Ovary (tissue), 9 donors: ENCODE results near the gene MYCBPAP. TPM values are rescaled to one million over a fixed set of nuclear protein-coding genes. Genes with fewer than 3 reads are reported as not detected.

Source experiments
- DNase-seq, 5 donors: peaks; one replicate each; pipeline ENCODE4 v3.0.0-alpha.2; 2019 to 2020
- H3K27ac ChIP-seq, 2 donors: fragments of 200-600 bp; one replicate each; pipeline versions ENCODE4 v1.5.1 to v1.8.0; 2019 to 2022
- H3K27me3 ChIP-seq: fragments of 200-600 bp; one replicate; pipeline ENCODE4 v1.8.0; 2022
- H3K36me3 ChIP-seq: fragments of 200-600 bp; sonication (generic); one replicate; pipeline ENCODE4 v1.5.1; 2019
- H3K4me1 ChIP-seq: one replicate; pipeline ENCODE4 v1.8.1; 2013; ENCODE audit warnings: mild to moderate bottlenecking, moderate library complexity; ENCODE audit not compliant: insufficient read depth
- H3K4me3 ChIP-seq: fragments of 200-600 bp; sonication (generic); one replicate; pipeline ENCODE4 v1.5.1; 2017
- H3K9me3 ChIP-seq, 2 donors: fragments of 200-600 bp in 1 of 2; sonication (generic) in 1 of 2; one replicate each; pipeline versions ENCODE4 v1.5.1 to v1.8.1; 2013 to 2019; ENCODE audit warnings: mild to moderate bottlenecking in 1 of 2, moderate library complexity in 1 of 2
- EP300 ChIP-seq: sonication (generic); formaldehyde crosslinking; IDR thresholded peaks from one replicate; pipeline ENCODE4 v1.6.1; 2017; ENCODE audit warnings: antibody characterized with exemption
- POLR2A ChIP-seq: fragments of 450-650 bp; IDR thresholded peaks from one replicate; pipeline ENCODE4 v1.6.1; 2017; ENCODE audit warnings: antibody characterized with exemption, mild to moderate bottlenecking, moderate library complexity
- WGBS, 3 donors: extraction: QIAGEN DNeasy Blood & Tissue Kit in 1 of 3; methylation state at CpG; one replicate each; pipeline versions ENCODE4 v1.1.5 to v1.1.7; 2013 to 2017; 5-methylcytosine and 5-hydroxymethylcytosine counted together
- intact Hi-C, 4 donors: fragments of 100-400 bp; cut with DNase I; formaldehyde crosslinking; loops; one replicate each; pipeline versions ENCODE4 v1.11.0 to v1.15.1; 2022 to 2023
- polyA plus RNA-seq, 2 donors: library from polyadenylated mRNA; stranded (reverse); fragments of 200-250 nt in 1 of 2; fragments of 350-450 nt in 1 of 2; fragmentation: Illumina TruSeq in 1 of 2; extraction: RNeasy Lipid Tissue Mini Kit (QIAGEN cat#74804) in 1 of 2; gene quantifications; one replicate each; pipeline ENCODE4 v1.2.3, GENCODE V29; 2013 to 2014
- total RNA-seq, 7 donors: library from RNA; depleted of rRNA in 2 of 7; stranded (reverse); fragments of >200 nt in 2 of 7; fragmentation: NEBNext Ultra II Directional in 3 of 7; extraction: Animal tissue kit (Norgen Biotek cat#: 25700) in 3 of 7; gene quantifications; one replicate each; pipeline versions ENCODE4 v1.1.0 to v1.2.4, GENCODE V29; 2016 to 2023
- TF ChIP-seq, protein P1 (sequence below), 3 donors: fragments of 450-650 bp in 2 of 3; fragments of 200-600 bp in 1 of 3; IDR thresholded peaks; one replicate each; pipeline versions ENCODE4 v1.5.1 to v1.8.0; 2016 to 2022; ENCODE audit warnings: antibody characterized with exemption in 3 of 3, mild to moderate bottlenecking in 1 of 3
- donor health status: DM: no; HTN: no; CAD: no; lungs with moderate emphysema.
- donor health status: DM: no; HTN: no; CAD: no.
- donor health status: Bipolar disorder and iron deficiency.
- donor health status: DM: yes; HTN: yes; CAD: no.
- donor health status: DM: no; HTN: no; CAD: no.
- donor health status: DM: yes; HTN: yes; CAD: no.

MYCBPAP gene
- total and polyA plus RNA-seq, 9 donors = 2.5 to 9.7 (median 4.5) TPM

DNA sequence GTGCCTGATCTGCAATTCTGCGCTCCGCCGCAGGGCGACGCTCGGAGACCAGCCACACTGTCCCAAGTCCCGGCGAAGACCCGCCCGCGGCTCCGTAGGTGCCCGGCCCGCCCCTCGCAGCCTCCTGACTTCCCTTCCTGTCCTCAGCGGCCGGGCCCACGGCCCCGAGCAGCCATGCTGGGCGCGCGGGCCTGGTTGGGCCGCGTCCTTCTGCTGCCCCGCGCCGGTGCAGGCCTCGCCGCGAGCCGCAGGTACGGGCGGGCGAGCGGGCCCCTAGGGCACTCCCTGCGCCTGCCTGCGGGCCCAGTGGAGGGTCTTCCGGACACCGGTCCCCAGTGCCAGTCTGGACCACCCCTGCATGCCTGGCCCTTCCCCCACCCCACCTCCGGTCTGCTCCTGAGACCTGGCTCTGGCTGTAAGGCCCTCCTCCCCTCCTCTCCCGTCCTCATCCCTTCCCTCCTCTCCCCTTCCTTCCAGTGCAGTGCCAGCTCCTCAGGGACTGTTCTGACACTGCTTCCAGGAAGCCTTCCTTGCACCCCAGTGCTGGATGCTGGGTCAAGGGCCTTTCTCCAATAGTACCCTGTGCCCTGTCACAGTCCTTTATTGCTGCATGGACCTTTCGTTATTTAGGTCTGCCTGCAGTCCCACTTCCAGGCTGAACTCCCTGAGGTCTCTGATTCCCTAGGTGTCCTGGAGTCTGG is 38.9 kb downstream of the MYCBPAP start, which contains the start of gene SPATA20:
Gene SPATA20, plus strand, starts transcription at position 140 of the 701 bp plus-strand sequence. Its CDS starts 35 bp downstream, at position 175.
- intact Hi-C loops = loop anchor here (5.0 to 10.0 kb wide), 7 partner anchors 65 to 295 kb away; partner anchors contain the start of gene WFIKKN2 (in 1 of the 4)
- peak; percentile 92 to 95 (median 93) for DNase-seq
- Histone ChIP-seq H3K4me1 (peaks cover 9% of the 10 kb centered on the region), H3K4me3 (peak within 1 kb of the TSS; percentile 63), H3K9me3 (no peaks in the 10 kb centered on the region), H3K36me3 (no peaks in the 10 kb centered on the region), H3K27ac (peak within 1 kb of the TSS; percentile 29 to 90), H3K27me3 (no peaks in the 10 kb centered on the region)
- WGBS, 3 donors = 2% methylated on average over 29 to 42 of the region's 42 CpGs
- TF ChIP-seq POLR2A (peak; percentile 74), EP300 (no peak)
- TF ChIP-seq, protein P1, sequence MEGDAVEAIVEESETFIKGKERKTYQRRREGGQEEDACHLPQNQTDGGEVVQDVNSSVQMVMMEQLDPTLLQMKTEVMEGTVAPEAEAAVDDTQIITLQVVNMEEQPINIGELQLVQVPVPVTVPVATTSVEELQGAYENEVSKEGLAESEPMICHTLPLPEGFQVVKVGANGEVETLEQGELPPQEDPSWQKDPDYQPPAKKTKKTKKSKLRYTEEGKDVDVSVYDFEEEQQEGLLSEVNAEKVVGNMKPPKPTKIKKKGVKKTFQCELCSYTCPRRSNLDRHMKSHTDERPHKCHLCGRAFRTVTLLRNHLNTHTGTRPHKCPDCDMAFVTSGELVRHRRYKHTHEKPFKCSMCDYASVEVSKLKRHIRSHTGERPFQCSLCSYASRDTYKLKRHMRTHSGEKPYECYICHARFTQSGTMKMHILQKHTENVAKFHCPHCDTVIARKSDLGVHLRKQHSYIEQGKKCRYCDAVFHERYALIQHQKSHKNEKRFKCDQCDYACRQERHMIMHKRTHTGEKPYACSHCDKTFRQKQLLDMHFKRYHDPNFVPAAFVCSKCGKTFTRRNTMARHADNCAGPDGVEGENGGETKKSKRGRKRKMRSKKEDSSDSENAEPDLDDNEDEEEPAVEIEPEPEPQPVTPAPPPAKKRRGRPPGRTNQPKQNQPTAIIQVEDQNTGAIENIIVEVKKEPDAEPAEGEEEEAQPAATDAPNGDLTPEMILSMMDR (IDR thresholded peaks at IDR 0.05) = peak; percentile 97 to 99 (median 99)

DNA sequence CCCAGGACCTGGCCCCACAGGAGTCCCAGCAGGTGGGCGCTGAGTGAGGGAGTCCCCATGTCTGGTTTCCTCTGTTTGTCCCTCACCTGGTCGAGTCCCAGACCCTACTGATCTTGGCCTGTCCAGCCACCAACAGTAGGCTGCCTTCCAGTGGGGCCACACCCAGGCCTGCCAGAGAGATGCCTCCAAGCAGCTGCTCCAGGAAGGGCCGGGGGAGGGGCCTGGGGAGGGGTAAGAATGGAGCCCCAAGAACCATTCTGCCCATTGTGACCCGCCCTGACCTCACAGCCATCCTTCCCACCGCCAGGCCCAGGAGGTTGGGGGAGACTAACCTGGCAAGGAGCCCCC is 39.5 kb downstream of the MYCBPAP start:
- peak in 2 of 5 donors; percentile 57 to 60 for DNase-seq
- intact Hi-C loops = loop anchor here (5.0 to 10.0 kb wide), 7 partner anchors 65 to 295 kb away; partner anchors contain the start of gene WFIKKN2 (in 1 of the 4)

DNA sequence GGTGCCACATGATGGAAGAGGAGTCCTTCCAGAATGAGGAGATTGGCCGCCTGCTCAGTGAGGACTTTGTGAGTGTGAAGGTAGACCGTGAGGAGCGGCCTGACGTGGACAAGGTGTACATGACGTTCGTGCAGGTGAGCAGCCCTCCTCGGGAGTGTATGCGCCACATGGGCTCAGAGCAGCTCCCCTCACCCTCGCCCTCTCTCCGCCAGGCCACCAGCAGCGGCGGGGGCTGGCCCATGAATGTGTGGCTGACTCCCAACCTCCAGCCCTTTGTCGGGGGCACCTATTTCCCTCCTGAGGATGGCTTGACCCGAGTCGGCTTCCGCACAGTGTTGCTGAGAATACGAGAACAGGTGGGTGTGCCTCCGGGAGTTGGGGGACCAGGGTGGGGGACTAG is 40.6 kb downstream of the MYCBPAP start:
- Histone ChIP-seq H3K9me3 (no peaks in the 10 kb centered on the region), H3K4me1 (peaks cover 6% of the 10 kb centered on the region), H3K27ac (no peak overlapping the region), H3K36me3 (no peaks in the 10 kb centered on the region), H3K4me3 (no peak overlapping the region), H3K27me3 (no peaks in the 10 kb centered on the region)
- no peak for DNase-seq
- intact Hi-C loops = loop anchor here (5.0 to 10.0 kb wide), 7 partner anchors 67 to 293 kb away; partner anchors contain the start of gene WFIKKN2 (in 1 of the 4)
- WGBS, 3 donors = 82 to 88% (median 87%) methylated on average over 18 of the region's 18 CpGs
- TF ChIP-seq EP300 (no peak), POLR2A (no peak)
- TF ChIP-seq, protein P1 (IDR thresholded peaks at IDR 0.05) = no peak

More for the DNA sequence above, 39.5 kb downstream of the MYCBPAP start:
- peak overlapping the region; percentile 63 for H3K4me3 ChIP-seq
- no peaks in the 10 kb centered on the region for H3K27me3 ChIP-seq
- no peaks in the 10 kb centered on the region for H3K36me3 ChIP-seq
- H3K9me3 ChIP-seq = no peaks in the 10 kb centered on the region
- H3K4me1 ChIP-seq = peaks cover 6% of the 10 kb centered on the region
- H3K27ac ChIP-seq = peak overlapping the region; percentile 29 to 90
- TF ChIP-seq EP300 (no peak), POLR2A (no peak)
- TF ChIP-seq, protein P1 (IDR thresholded peaks at IDR 0.05) = no peak
- 63 to 79% (median 69%) methylated on average over 5 of the region's 5 CpGs for WGBS, 3 donors

- no peaks in the 10 kb centered on the region for H3K27me3 ChIP-seq
- no peaks in the 10 kb centered on the region for H3K36me3 ChIP-seq
- TF ChIP-seq EP300 = no peak
- no peak for TF ChIP-seq POLR2A
- TF ChIP-seq, protein P1 (IDR thresholded peaks at IDR 0.05) = no peak
- peaks cover 6% of the 10 kb centered on the region for H3K4me1 ChIP-seq
- no peak for DNase-seq
- intact Hi-C loops = loop anchor here (5.0 to 10.0 kb wide), 7 partner anchors 67 to 293 kb away; partner anchors contain the start of gene WFIKKN2 (in 1 of the 4)
- H3K27ac ChIP-seq = no peak overlapping the region
- no peaks in the 10 kb centered on the region for H3K9me3 ChIP-seq
- H3K4me3 ChIP-seq = no peak overlapping the region
- WGBS, 3 donors = 86 to 88% (median 88%) methylated on average over 19 of the region's 19 CpGs
These were observed 41.2 kb downstream of the MYCBPAP start for GRCh38 chr17:50549256-50549941.
